GM04504 (cell line): ENCODE measurements around the gene AFF2.

Experiments used
- DNase-seq: peaks from one replicate; pipeline ENCODE4 v3.0.0-alpha.2; 2012; ENCODE audit warnings: low read depth

The AFF2 gene

GRCh38 chrX:148500423-148501385 lies at the start of gene AFF2:
AFF2 (plus strand) TSS chrX:148500617; CDS start chrX:148501098, 481 bp downstream.
- no peak for DNase-seq

DNA sequence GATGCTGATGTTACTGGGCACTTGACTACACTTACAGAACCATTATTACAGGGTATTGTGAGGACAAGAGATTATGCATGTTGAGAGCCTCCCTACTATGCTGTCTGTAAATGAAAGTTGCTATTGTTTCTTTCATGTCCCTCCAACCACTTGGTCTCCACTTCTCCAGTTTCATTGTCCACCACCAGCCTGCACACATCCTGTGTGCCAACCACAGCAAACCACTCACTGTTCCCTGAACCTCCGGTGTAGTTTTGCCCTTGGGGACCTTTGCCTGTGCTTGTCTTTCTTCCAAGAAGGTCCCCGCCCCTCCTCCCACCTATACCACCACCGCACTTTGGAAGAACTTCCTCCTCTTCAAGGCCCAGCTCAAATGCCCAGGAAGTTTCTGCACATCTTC lies 43.1 kb upstream of the AFF2 start:
- DNase-seq: no peak

DNA sequence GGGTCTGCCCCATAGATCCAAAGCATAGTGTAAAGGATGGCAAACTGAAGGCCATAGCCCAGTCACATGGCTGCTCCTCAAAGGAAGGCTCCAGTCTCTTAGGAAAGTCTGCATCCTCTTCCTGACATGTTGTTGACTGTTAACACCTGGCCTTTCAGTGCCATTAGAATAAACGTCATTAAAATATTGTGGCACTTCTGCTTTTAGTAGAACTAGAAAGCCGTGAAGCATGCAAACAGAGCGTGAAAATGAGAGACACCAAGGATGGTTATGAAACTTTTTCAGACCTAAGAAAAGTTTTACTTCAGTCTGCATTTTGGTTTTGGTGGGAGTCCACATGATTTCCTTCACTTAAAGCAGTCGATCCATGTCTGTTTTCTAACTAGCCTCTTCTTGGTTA lies 41.1 kb upstream of the AFF2 start:
- no peak for DNase-seq

DNA sequence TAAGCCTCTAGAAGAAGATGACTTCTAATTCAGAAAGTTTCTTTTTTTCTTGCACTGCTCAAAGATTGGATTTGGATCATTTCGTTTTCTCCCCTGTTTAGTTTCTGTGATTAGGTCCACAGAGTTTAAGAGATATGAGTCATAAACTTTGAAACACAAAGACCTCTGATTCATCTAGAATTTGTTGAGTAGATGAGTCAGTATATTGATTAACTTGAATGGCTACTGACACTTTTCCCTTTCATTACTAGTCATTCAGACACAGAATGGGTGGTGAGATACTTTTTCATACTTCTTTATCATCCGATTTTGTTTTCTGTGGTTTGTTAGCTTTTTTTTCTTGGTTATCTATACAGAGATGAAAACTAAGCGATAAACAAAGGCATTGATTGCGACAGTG lies 34.1 kb upstream of the AFF2 start:
- DNase-seq: no peak

GRCh38 chrX:148470324-148470723 lies 30.1 kb upstream of the AFF2 start:
- no peak for DNase-seq

DNA sequence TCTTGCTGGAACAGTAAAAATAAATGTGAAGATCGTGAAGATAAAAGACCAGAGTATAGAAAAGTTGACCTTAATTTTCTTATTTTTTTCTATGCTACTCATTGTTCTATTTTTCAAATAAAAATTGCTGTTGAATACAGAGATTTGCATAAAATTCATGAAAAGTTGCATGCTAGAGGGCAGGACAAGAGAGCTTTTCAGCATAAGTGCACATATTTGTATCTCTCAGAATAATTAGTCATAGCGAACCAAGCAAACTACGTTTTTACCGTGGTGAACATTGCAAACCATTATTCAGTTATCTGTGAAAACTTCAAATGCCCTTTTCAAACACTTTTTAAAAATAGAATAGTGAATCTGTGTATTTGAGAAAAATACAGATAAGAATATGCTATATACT lies 26.4 kb upstream of the AFF2 start:
- no peak for DNase-seq

DNA sequence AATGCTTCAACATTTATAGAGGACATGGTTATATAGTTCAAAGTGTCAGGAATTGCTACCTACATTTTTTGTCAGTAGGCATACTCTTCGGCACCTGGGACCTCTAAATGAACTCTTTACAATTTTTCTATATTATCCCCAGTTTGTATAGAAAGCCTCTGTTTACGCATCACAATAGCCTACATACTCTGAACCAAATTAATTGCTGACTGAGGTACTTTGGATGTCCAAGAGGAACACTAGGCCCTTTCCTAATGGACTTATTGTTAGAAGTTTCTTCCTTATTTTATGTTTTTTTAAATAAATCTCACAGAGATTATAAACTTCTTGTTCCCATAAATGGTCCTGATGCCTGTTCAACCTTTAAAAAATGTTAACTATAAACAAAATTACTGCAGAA lies 8.4 kb upstream of the AFF2 start:
- no peak for DNase-seq

- no peak for DNase-seq
These were observed 5.2 kb upstream of the AFF2 start for GRCh38 chrX:148495176-148495575.

- no peak for DNase-seq
These were observed 2.4 kb upstream of the AFF2 start for GRCh38 chrX:148498067-148498466.

DNA sequence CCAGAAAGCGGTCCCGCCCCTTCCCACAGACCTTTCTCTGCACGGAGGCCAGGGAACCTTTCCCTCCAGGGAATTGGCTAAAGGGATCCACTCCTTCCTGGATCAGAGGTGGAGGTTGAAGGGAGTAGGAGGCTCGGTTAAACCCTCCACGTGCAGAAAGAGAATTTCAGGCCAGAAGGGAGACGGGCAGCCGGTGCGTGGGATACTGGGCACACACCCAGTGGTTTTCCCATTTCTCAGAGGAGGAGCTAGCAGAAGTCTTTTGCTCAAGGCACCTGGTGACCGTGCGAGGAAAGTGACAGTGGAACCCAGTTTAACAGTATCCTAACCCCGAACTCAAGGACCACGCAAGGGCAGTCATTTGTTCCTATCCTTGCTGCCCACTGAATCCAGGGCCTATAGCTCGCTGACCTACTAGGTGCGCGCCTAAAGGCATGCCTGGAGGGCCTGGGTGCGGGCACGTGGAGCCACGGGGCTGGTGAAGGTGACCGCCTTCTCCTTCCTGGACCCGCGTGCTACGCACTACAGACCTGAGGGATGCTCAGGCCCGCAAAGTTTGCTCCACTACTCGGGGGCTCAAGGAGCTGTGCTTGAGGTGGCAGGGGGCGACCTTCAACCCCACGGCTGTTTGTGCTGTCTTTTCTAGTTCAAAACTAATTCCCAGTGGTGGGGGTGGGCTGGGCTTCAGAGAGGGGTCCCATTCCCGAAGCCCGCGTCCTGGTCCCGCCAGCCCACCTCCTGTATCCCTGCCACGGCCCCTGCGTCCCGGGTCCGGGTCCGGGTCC lies 587 bp upstream of the AFF2 start:
- DNase-seq: no peak

DNA sequence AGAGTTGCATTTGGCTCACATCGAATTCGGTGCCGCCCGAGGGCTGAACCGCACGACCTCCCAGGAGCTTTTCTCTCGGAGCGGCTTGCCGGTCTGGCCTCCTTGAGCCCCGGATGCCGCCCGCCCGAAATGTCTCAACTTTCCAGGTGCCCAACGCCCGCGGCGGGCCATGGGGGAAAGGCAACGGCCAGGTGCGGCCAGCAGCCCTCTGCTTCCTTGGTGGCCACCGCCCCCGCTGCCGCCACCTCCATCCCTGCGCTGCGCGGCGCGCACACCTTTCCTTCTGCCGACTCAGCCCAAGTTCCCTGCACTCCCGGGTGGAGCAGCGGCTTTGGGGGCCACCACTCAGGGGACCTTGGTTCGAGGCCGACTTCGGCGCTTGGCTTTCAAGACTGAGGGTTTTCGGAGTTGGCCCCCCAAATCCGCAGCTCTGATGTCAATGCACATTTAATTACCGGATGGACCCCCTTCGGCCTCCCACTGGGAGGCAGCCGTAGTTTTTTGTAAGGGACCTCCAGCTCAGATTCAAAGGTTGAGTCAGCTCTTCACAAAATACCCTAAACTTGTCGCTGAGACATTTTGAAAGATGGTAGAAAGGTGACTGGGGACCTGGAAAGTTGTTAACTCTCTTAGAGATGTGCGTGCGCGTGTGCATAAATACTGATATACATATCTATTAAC lies 1.1 kb downstream of the AFF2 start:
- DNase-seq: no peak

DNA sequence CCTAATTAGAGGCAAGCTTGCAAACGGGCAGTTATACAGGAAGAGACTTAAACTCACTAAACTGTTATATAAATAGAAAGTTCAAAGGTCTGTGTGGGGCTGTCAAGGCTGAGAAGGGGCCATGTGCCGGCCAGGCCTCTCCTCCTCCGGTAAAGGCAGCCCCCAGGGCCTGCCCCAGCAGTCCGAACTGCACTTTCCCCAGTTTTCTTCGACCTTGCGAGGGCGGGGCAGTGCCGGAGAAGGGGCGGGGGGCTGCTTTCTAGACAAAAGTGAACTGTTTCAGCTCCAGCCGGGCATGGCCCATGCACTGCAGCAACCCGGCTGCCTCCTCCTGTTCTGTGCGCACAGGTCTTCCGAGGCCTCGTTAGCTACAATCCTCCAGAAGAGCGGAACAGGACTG lies 4.1 kb downstream of the AFF2 start:
- DNase-seq: no peak

DNA sequence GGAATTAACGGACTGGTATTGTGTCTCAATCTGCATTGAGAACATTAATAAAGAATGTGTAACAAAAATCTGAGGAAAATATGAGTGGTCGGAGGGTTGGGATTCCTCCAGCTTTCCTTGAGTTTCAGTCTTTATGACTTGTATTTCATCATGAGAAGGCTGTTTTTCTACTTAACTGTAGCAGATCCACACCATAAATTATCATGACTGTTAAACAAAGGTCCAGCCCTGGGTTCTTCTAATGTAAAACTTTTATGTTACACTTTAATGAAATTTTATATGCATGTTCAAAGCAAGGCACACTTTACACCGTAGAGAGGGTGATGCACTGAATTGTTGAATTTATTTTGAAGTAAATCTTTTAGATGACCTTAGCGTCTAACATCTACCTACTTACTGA lies 7.0 kb downstream of the AFF2 start:
- no peak for DNase-seq

GRCh38 chrX:148512453-148512852 lies 12.0 kb downstream of the AFF2 start:
- no peak for DNase-seq

DNA sequence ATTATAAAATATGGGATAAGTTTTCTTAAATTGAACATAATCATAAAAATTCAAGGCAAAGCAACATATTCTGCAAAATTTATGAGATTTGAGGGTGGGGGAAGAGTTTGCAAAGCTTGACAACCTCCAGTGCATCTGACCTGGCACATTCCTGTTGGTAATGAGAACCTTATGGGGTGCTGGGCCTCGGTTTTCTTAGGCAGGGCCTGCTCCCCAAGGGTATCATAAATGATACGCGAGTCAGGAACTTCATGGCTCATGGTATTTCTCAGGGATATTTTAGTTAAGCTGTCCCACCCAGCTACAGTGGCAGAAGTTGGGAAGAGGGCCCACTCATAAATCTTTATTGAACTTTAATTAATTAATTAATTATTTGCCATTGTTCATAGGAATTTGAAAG lies 13.2 kb downstream of the AFF2 start:
- DNase-seq: no peak

DNA sequence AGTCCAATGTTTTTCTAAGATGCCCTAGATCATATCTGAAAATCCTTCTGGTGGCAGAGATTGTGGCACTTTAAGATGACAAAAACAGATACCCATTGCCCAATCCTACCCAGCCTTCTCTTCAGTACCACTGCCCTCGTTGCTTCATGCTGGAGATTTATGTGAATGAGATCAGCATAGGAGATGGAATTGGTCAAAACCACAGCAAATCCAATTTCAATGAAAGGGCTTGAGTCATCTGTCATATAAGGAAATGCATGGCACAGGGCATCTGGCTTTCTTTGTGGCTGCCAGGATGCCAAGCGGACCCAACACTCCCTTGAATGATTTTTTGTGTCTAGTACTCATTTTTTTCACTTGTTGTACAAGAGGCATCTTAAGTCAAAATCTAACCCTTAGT lies 16.8 kb downstream of the AFF2 start:
- no peak for DNase-seq

DNA sequence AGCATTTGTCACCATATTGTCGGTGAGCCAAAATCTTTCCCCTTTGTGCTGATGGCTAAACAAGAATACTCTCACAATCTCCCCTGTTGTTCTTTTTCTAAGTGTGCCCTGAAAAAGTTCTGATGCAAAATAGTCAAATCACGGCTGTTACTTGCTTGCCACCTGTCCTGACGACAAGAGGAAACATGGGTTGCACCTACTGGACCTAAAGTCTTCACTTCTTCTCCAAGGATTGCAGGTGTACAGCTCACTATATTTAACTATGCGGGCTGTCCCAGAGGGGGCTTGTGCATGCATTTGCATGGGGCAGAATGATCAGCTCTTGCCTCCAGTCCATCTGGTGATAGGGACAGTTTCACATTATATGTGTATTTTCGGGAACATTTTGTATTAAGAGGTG lies 21.6 kb downstream of the AFF2 start:
- DNase-seq: no peak

DNA sequence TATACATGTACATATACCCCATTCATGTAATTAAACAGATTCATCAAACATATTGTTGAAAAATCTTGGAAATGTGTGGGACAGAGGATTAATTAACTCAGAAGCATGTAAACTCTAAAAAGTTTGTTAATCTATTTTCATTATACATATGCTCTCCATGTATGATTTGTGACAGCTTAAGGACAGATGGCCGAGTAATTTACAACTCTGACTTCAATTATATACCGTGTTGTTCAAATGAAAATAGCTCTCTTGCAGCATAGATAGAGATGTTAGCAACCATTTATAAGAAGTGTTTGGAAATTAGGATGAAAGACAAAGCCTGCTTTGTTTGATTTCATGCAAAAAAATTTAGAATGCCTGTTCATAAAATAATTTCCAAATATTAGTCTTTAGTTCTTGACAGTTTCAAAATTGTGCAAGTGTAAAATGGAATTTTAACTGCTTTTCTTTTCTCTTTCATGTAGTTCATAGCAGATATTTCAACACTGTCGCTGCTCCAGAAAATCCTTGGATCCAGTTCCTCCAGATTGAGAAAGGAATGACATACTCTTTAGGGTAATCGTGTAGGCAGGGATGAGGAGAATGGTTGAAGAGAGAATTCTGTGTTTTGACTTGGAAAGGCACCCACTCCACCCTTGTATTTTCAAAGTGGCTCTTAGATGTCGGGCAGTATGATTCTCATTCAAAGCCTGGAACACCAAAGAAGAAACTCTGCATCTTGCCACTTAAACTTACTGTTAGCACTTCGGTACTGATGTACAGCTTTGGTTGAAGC lies 23.1 kb downstream of the AFF2 start:
- no peak for DNase-seq

- no peak for DNase-seq
These were observed 30.2 kb downstream of the AFF2 start for GRCh38 chrX:148530464-148531077.

DNA sequence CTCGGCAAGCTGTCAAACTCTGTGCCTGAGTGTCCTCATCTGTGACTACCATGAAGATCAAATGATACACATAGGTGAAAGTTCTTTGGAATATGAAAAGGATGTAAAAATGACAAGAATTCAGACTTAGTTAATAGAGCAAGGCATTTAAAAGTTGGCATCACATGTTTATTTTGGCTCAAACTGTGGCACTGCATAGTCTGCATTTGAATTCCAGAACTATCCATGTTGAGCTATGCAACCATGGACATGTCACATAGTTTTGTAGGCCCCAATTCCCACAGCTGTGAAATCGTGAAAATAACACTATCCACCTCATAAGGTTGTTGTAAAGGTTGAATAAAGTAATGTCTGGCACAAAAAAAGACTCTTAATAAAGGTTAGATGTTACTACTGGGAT lies 33.9 kb downstream of the AFF2 start:
- DNase-seq: no peak

DNA sequence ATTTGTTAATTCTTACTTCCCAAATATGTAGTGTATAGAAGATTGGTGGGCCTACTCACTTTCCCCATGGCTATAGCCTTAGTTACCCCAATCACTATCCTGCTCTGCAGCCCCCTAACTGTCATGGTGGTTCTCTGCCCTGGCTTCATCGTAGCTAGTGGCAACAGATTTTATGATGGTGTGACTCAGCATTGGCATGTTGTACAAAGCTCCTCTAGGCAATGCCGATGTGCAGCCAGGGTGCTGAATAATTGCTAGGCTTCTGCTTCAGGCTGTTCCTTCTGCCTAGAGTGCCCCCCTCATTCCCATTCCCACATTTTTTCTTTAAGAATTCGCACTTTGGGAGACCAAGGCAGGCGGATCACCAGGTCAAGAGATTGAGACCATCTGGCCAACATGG lies 35.2 kb downstream of the AFF2 start:
- no peak for DNase-seq
